GM19023 (cell line): Measurements from ENCODE around the gene DTNA.

ENCODE experiments used
- ATAC-seq: cut with Tn5 transposase; IDR thresholded peaks from one replicate; pipeline ENCODE4 v1.9.1; 2021; ENCODE audit warnings: mild to moderate bottlenecking, moderate library complexity; ENCODE audit not compliant: unreplicated experiment

Gene DTNA

GRCh38 chr18:34805103-34805877 is 95.2 kb downstream of the DTNA start:
- no peak for ATAC-seq

- no peak for ATAC-seq
Observed at GRCh38 chr18:34805878-34806351, 95.8 kb downstream of the DTNA start.

GRCh38 chr18:34806527-34806926 is 96.4 kb downstream of the DTNA start:
- no peak for ATAC-seq

DNA sequence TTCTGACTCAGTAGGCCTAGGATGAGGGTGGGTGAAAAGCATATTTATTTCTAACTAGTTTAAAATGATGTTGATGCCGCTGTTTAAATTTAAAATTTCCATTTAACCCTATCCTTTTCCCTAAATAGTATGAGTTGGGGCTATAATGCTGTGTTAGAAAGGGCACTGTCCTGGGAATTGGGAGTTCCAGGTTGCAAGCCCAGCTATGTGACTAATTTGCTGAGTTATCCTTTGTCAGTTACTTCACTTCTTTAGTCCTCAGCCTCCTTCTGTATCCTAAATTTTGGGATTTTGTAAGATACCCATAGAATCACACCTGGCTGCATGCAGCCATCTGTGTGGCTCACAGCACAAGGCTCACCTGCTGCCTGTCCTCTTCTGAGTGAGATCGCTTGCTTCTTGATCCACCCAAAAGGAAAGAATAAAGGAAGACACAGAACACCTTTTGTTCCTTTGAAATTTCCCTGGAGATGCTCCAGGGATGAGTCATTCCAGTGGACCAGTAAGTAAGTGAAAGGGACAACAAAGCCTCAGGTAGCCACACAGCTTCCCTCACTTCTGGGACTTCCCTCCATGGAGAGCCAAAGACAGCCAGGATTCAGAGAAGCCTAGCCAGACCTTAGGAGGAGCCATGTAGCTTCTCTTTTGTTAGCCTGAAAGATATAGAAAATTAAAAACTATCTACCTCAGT is 97.2 kb downstream of the DTNA start:
- ATAC-seq = no peak

- no peak for ATAC-seq
Observed at GRCh38 chr18:34808389-34808788, 98.3 kb downstream of the DTNA start.

GRCh38 chr18:34809451-34810072 is 99.5 kb downstream of the DTNA start:
- ATAC-seq = no peak

- no peak for ATAC-seq
Observed at GRCh38 chr18:34816183-34816582, 106.1 kb downstream of the DTNA start.

GRCh38 chr18:34817636-34818035 is 107.5 kb downstream of the DTNA start:
- ATAC-seq = no peak

DNA sequence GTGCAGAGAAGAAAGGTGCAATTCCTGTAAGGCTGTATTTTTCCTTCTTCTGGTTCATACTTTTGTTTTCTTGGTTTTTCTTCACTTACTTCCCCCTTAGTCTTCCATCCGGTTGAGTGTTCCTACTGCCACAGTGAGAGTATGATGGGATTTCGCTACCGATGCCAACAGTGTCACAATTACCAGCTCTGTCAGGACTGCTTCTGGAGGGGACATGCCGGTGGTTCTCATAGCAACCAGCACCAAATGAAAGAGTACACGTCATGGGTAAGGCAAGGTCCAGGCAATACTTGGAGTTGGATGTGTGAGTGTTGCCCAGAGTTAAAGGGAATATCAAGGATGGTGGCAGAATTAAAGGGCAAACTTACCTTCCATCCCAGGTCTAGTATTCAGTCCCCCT is 108.0 kb downstream of the DTNA start:
- no peak for ATAC-seq

DNA sequence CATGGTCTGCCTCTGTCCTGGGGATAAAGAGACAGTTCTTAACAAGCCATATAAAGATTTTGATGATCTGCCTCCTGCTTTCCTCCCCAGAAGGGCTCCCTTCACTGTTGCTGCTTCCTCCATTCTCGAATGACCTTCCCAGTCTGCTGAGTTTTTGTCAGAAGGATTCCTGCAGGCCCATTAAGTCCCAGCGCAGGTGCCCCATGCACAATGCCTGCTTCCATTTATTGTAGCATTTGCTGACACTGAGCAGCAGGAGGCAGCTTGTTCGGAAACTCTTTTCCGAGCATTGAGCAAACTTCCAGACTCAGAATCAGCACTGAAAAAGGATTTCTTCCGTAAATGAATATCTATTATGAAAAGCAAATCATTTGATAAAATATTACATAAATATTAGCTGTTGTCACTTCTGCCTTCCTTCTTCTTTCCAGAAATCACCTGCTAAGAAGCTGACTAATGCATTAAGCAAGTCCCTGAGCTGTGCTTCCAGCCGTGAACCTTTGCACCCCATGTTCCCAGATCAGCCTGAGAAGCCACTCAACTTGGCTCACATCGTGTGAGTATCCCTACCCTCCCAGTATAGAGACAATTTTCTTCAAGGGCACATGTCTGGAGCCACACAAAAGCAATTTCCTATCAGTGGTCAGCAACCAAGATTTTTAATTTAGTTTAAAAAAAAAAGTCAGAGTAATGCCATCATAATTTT is 110.4 kb downstream of the DTNA start:
- ATAC-seq = no peak

DNA sequence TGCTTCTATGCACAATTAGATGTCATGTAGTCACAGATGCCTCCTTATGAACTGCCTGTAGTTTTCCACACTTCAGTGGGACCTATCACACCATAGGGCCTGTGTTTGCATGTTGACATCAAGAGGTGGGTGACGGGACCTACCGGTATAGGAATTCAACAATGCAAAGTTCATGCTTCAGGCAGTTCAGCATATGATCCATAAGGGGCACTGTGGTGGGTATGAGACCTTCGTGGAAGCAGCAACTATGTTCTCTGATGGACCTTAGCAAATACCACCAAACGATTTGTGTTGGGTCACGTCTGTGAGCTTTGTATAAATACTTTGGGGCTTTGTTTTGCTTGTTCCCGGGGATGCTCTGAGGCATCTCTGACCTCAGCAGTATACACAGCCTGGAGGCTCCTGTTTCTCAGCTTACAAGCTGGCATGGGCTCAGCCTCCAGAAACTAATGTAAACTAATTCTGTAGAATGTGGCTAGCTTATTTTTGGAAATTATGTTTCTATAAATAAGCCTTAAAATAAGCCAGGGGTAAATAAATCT is 111.6 kb downstream of the DTNA start:
- no peak for ATAC-seq

- ATAC-seq = no peak
Observed at GRCh38 chr18:34828093-34828492, 118.0 kb downstream of the DTNA start.

DNA sequence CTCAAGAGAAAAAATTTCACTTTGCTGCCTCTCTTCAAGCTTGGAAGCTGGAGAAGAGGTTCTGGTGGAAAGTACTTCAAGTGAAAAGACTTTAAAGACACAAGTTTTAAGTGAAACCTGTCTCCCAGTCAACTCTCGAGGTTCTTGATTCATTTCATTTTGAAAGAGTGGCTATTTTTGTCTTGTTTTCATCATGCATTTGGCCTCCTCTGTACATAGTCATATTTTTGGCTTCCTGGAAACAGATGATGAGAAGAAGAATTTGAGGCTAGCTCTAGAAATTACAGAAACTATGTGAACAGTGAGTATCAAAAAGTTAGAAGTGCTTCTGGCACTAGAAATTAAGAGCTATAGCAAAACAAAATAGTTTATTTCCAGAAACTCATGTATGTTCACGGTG is 124.8 kb downstream of the DTNA start:
- no peak for ATAC-seq

DNA sequence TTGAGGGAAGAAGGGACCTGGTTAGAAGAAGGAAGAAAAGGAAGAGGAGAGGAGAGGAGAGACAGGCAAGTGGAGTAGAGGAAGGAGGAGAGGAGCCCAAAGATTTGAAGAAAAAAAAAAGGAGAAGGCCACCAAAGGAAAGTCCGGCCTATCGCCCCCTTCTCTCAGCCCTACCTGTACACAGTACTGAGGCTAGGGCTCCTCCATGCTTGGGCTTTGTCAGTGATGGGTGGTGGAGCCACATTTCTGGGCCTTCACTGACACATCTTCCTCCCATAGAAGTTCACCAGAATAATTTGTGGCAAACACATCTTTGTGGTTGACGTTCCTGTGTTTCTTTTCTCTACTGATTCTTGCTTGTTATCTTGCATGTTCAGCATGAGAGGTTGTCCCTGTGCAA is 125.4 kb downstream of the DTNA start:
- no peak for ATAC-seq

- ATAC-seq = no peak
Observed at GRCh38 chr18:34837769-34838272, 127.7 kb downstream of the DTNA start.

DNA sequence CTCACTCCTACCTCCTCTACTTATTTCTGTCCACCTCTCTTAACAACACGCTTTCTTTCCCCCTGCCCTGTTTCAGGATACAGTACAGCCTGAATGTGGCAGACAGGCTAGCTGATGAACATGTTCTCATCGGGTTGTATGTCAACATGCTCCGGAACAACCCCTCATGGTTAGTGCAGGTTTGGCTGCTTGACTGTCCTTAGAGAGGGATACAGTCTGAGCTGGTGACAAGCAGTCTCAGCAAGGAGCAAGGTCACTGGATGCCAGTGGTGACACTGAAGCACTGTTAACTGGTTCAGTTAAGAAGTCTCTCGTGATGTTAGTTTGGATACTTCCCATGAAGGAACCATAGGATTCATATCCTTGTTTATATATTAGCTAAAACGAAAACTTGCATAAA is 128.6 kb downstream of the DTNA start:
- no peak for ATAC-seq

DNA sequence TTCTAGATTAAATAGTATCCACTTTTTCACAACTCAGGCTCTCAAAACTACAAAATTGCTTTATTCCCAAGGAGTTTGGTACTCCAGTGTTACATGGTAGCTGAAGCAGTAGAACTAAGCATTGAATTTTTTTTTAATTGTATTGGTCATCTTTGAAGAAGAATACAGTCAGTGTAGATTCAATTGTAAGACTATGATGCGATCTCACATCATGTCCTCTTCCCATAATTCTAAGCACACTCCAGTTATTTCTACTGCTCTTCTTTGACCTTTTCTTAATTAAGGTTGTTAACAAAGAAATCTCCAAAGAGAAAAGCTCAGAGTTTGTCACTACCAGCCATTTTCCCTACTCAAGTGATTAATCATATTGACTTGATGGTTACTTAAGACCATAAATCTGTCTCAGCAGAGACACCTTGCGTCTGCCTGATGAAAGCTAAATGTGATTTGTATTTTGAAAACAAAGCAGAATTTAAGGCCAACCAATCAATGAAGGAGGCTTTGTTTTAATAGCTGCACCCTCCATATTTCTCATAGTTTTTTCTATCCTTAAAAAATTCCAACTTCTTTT is 130.2 kb downstream of the DTNA start:
- ATAC-seq = no peak

GRCh38 chr18:34841891-34842290 is 131.8 kb downstream of the DTNA start:
- no peak for ATAC-seq

DNA sequence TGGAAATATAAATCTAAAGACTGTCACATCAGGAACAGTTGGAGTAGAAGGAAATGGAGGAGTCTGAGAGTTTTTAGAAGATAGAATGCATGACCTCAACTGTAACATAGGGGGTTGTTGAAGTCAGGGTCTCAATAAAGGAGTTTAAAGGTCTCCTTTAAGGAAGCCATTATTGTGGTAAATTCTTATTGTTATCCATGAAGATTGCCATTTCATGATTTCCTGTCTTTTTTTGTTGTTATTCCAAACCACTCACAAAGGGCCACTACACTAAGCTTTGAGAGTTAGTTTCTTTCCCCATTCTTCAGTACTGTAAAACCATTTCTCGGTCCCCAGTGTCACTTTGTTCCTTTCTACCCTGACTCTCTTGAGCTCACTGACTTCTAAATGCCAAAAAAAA is 134.0 kb downstream of the DTNA start:
- ATAC-seq = no peak

DNA sequence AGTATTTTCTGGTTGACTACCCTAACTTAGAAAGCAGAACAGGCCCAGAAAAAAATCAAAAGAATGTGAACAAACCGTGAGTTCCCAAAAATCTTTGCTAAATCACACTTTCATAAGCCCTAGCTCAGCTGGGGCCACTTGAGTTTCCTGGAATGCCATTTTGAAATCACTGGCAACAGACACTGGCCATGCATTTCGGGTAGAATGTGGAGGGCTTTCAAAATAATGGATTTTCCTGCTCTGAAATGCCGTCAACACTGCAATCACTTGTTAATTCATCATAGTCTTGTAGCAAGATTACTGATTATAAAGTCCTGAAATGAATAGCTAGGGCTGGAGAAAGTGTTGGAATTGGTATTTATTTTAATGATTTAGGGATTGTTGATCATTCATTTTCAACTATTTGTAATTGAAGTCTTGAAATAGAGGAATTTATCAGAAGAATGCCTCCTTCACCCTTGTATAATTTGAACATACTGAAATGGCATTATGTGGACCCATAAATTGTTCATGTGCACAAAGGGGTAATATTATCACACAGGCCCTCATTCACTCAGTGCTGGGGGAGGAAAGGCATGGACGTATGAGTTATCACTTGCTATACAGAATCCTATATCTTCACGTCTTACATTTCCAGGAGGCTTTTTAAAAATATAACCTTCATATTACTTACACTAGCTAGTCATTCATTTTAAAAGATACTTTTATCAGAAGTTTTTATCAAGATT is 134.8 kb downstream of the DTNA start:
- ATAC-seq = no peak
